Panc1 (cell line): ENCODE measurements around the gene SNPH. TPM values are rescaled to one million over a fixed set of nuclear protein-coding genes. Genes with fewer than 3 reads are reported as not detected.

Experiments
- ATAC-seq: fragments of 200-7000 bp; cut with Tn5 transposase; 2 replicates; pipeline ENCODE4 v1.9.1; 2020; ENCODE audit warnings: mild to moderate bottlenecking, moderate library complexity
- BruUV-seq: library from RNA; stranded (reverse); fragments of 400-500 nt; replicated peaks from 2 replicates; lab custom pipeline; 2021; lab: Mats Ljungman, UMichigan
- CTCF ChIA-PET: fragments of 300-600 bp; sonication (Branson Sonifier 250); formaldehyde crosslinking; loops from one replicate; lab custom pipeline; 2022; ENCODE audit warnings: antibody characterized with exemption; lab: Charles Lee
- POLR2A ChIA-PET: fragments of 300-600 bp; sonication (Branson Sonifier 250); formaldehyde crosslinking; loops from one replicate; lab custom pipeline; 2022; ENCODE audit warnings: antibody characterized with exemption; lab: Charles Lee
- DNase-seq: peaks from one replicate; pipeline ENCODE4 v3.0.0-alpha.2; 2010; ENCODE audit warnings: low read depth, low spot score
- H3K27ac ChIP-seq: 2 replicates; pipeline ENCODE4 v1.5.1; 2011; ENCODE audit warnings: mild to moderate bottlenecking, low read length, inconsistent platforms
- H3K27me3 ChIP-seq: fragments of 200-500 bp; sonication (Bioruptor generic); 2 replicates; pipeline ENCODE4 v1.6.0; 2014; ENCODE audit warnings: low read length, inconsistent platforms; ENCODE audit not compliant: control insufficient read depth, insufficient read depth
- H3K36me3 ChIP-seq: fragments of 200-500 bp; sonication (Bioruptor generic); 2 replicates; pipeline ENCODE4 v1.5.1; 2014; ENCODE audit warnings: inconsistent platforms, mild to moderate bottlenecking, low read length, moderate library complexity; ENCODE audit not compliant: control insufficient read depth, insufficient read depth
- H3K4me1 ChIP-seq: 2 replicates; pipeline ENCODE4 v1.5.1; 2011; ENCODE audit warnings: inconsistent platforms, mild to moderate bottlenecking, low read length, moderate library complexity; ENCODE audit not compliant: control insufficient read depth, insufficient read depth
- H3K4me3 ChIP-seq, 2 experiments: 2 replicates each; pipeline ENCODE4 v1.5.1; 2011 to 2012; ENCODE audit warnings: low read depth in 2 of 2, low read length in 2 of 2, mild to moderate bottlenecking in 2 of 2, inconsistent platforms in 1 of 2, moderate library complexity in 1 of 2
- H3K9me3 ChIP-seq: fragments of 200-500 bp; sonication (Bioruptor generic); 2 replicates; pipeline ENCODE4 v1.5.1; 2014; ENCODE audit warnings: low read depth, mild to moderate bottlenecking, inconsistent platforms, low read length, moderate library complexity; ENCODE audit not compliant: control insufficient read depth, insufficient read depth
- POLR2AphosphoS5 ChIP-seq: IDR thresholded peaks from 2 replicates; pipeline ENCODE4 v1.6.1; 2012; ENCODE audit warnings: mild to moderate bottlenecking, low read depth, low read length, moderate library complexity
- REST ChIP-seq, 2 experiments: IDR thresholded peaks; 2 replicates each; pipeline ENCODE4 v1.6.1; 2011 to 2012; ENCODE audit warnings: low read depth in 2 of 2, control low read depth in 1 of 2, low read length in 1 of 2, mild to moderate bottlenecking in 1 of 2, moderate library complexity in 1 of 2; ENCODE audit not compliant: insufficient read depth in 1 of 2
- SIN3A ChIP-seq: IDR thresholded peaks from 2 replicates; pipeline ENCODE4 v1.6.1; 2012; ENCODE audit warnings: low read depth, mild to moderate bottlenecking, low read length, moderate library complexity, borderline replicate concordance; ENCODE audit not compliant: insufficient read depth
- TCF7L2 ChIP-seq: IDR thresholded peaks from 2 replicates; pipeline ENCODE4 v1.6.1; 2011; ENCODE audit warnings: mild to moderate bottlenecking, low read depth, low read length, inconsistent platforms
- in situ Hi-C: cut with HindIII; loops from 2 replicates; pipeline ENCODE4 v1.10.0; 2016; ENCODE audit warnings: low sequenced_read_pairs, low pct_unique_long_range_greater_than_20kb
- intact Hi-C: fragments of 100-400 bp; cut with micrococcal nuclease; formaldehyde crosslinking; loops from one replicate; pipeline ENCODE4 v1.10.0; 2022; ENCODE audit not compliant: unreplicated experiment
- total RNA-seq: library from RNA; stranded (reverse); gene quantifications from one replicate; pipeline ENCODE4 v1.2.1, GENCODE V29; 2021; ENCODE audit not compliant: unreplicated experiment
- TF ChIP-seq, protein P1 (sequence below): fragments of 450-650 bp; IDR thresholded peaks from 2 replicates; pipeline ENCODE4 v1.5.1; 2017; ENCODE audit warnings: mild to moderate bottlenecking

Gene SNPH
- total RNA-seq, 1 experiment from 2014 or later, result 6.4 TPM

DNA sequence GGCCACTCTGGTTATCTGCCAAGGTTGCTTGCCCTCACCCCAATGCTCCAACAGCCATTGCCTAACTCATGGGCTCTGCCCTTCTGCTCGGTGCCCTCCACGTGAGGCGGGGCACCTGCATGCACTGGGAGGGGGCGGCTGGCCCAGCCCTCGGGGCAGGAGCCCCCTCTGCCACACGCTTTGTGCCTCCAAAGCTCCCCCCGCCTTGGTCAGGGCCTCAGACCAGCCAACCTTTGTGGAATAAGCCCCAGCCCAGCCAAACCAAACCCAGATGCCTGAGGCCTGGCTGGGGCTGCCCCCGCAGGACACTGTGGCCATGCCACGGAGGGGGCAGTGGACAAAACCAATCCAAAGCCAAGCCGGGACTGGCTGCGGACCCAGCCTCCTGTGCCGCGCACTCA is 41.5 kb downstream of the SNPH start:
- TF ChIP-seq TCF7L2 (no peak), REST (IDR thresholded peaks at IDR 0.05; ENCODE audit: insufficient read depth in 1 of 2, low read depth in 2 of 2, low read length in 1 of 2) (no peak), SIN3A (no peak), POLR2AphosphoS5 (no peak)
- TF ChIP-seq, protein P1, sequence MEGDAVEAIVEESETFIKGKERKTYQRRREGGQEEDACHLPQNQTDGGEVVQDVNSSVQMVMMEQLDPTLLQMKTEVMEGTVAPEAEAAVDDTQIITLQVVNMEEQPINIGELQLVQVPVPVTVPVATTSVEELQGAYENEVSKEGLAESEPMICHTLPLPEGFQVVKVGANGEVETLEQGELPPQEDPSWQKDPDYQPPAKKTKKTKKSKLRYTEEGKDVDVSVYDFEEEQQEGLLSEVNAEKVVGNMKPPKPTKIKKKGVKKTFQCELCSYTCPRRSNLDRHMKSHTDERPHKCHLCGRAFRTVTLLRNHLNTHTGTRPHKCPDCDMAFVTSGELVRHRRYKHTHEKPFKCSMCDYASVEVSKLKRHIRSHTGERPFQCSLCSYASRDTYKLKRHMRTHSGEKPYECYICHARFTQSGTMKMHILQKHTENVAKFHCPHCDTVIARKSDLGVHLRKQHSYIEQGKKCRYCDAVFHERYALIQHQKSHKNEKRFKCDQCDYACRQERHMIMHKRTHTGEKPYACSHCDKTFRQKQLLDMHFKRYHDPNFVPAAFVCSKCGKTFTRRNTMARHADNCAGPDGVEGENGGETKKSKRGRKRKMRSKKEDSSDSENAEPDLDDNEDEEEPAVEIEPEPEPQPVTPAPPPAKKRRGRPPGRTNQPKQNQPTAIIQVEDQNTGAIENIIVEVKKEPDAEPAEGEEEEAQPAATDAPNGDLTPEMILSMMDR, result no peak
- DNase-seq (no peak), ATAC-seq (no peak)
- H3K4me3 ChIP-seq, result no peak overlapping the region
- H3K4me1 ChIP-seq, result peaks cover 3% of the 10 kb centered on the region; the same call in 1 of the 2 replicates
- ChIA-PET POLR2A (no interaction called here), CTCF (no interaction called here)
- no peaks in the 10 kb centered on the region for H3K36me3 ChIP-seq
- BruUV-seq, result no TSS peak
- H3K27me3 ChIP-seq, result no peaks in the 10 kb centered on the region
- no peak overlapping the region for H3K27ac ChIP-seq
- intact Hi-C loops, result no loop called here
- in situ Hi-C loops, result no loop called here
- H3K9me3 ChIP-seq, result no peaks in the 10 kb centered on the region

DNA sequence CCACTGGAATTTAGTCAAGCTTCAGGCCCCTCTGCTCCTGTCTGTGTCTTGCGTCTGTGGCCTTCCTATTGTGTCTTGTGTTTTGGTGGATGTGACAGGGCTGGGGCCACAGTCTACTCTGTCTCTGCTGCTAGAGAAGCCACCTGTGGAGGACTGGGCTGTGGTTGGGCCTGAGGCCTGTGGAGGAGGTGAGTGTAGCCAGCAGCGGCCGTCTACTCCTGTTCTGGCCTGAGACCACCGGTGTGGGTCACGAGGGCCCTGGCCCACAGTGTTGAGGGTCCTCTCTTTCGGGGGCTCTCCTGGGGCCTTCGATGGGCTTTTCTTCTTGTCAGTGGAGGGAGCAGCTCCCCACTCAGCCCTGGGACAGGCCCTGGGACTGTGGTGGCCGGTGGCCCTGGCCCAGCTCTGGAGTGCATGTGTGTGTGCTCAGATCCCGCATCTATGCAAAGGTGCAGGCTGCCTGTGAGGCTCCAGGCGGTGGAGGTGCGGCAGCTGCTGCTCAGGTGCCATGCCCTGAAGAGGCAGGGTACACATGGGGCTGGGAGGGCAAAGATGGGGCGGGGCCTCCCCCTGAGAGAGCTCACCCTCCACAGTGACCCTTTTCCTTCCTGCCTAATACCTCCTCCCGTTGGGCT is 42.1 kb downstream of the SNPH start:
- ATAC-seq (no peak), DNase-seq (no peak)
- H3K4me3 ChIP-seq, result no peak overlapping the region
- no peaks in the 10 kb centered on the region; the same call in 1 of the 2 replicates for H3K4me1 ChIP-seq
- intact Hi-C loops (no loop called here), in situ Hi-C loops (no loop called here)
- no peak overlapping the region for H3K27ac ChIP-seq
- no peak for TF ChIP-seq POLR2AphosphoS5
- TF ChIP-seq SIN3A, result no peak
- TF ChIP-seq REST (IDR thresholded peaks at IDR 0.05; ENCODE audit: insufficient read depth in 1 of 2, low read depth in 2 of 2, low read length in 1 of 2), result no peak
- TF ChIP-seq, protein P1, result no peak
- TF ChIP-seq TCF7L2, result no peak
- no peaks in the 10 kb centered on the region for H3K9me3 ChIP-seq
- no TSS peak for BruUV-seq
- ChIA-PET POLR2A (no interaction called here), CTCF (no interaction called here)
- H3K36me3 ChIP-seq, result no peaks in the 10 kb centered on the region
- H3K27me3 ChIP-seq, result no peaks in the 10 kb centered on the region
